Erythroblast (primary cell): Measurements from ENCODE around the gene E2F1.
"Not testable (repeated sequence)": the region's sequence is repeated elsewhere in the genome, so short reads cannot be mapped to it uniquely, and the experiment has no call there.

Experiments
- DNase-seq, 2 experiments: peaks; one replicate each; lab custom pipeline; 2025; lab: John Stamatoyannopoulos, UW
- GATA1 ChIP-seq: IDR thresholded peaks from 2 replicates; pipeline ENCODE4 v1.6.1; 2011; ENCODE audit warnings: low read depth, mild to moderate bottlenecking, control low read depth, low read length, moderate library complexity
- POLR2A ChIP-seq: IDR thresholded peaks from 2 replicates; pipeline ENCODE4 v1.6.1; 2011; ENCODE audit warnings: mild to moderate bottlenecking, low read length

The E2F1 gene

GRCh38 chr20:33702861-33703260 lies 16.7 kb upstream of the E2F1 start:
- TF ChIP-seq POLR2A: no peak
- TF ChIP-seq GATA1: no peak
- DNase-seq: no peak

GRCh38 chr20:33701629-33702450 lies 15.7 kb upstream of the E2F1 start:
- TF ChIP-seq POLR2A: no peak
- no peak for TF ChIP-seq GATA1
- no peak for DNase-seq

GRCh38 chr20:33700696-33701441 lies 14.7 kb upstream of the E2F1 start:
- not testable (repeated sequence) for DNase-seq

- not testable (repeated sequence) for DNase-seq
Measured at GRCh38 chr20:33698966-33699365, 12.8 kb upstream of the E2F1 start.

- TF ChIP-seq POLR2A (no peak), GATA1 (no peak)
- DNase-seq: no peak
Measured at GRCh38 chr20:33697129-33697528, 10.9 kb upstream of the E2F1 start.

- TF ChIP-seq POLR2A: no peak
- no peak for TF ChIP-seq GATA1
- no peak for DNase-seq
Measured at GRCh38 chr20:33696448-33696847, 10.3 kb upstream of the E2F1 start.

- TF ChIP-seq GATA1 (no peak), POLR2A (no peak)
- DNase-seq: no peak
Measured at GRCh38 chr20:33694639-33695012, 8.4 kb upstream of the E2F1 start.

- TF ChIP-seq POLR2A: no peak
- TF ChIP-seq GATA1: no peak
- no peak for DNase-seq
Measured at GRCh38 chr20:33693741-33694638, 7.8 kb upstream of the E2F1 start.

- TF ChIP-seq POLR2A: no peak
- no peak for TF ChIP-seq GATA1
- DNase-seq: no peak
Measured at GRCh38 chr20:33693289-33693688, 7.1 kb upstream of the E2F1 start.

GRCh38 chr20:33689973-33690372 lies 3.8 kb upstream of the E2F1 start:
- TF ChIP-seq GATA1 (peak; percentile 34), POLR2A (no peak)
- DNase-seq: peak; percentile 92 to 96

GRCh38 chr20:33689493-33689892 lies 3.3 kb upstream of the E2F1 start:
- TF ChIP-seq POLR2A: no peak
- no peak for TF ChIP-seq GATA1
- DNase-seq: peak; percentile 44 to 66

GRCh38 chr20:33688938-33689424 lies 2.8 kb upstream of the E2F1 start:
- DNase-seq: peak; percentile 89 to 92
- TF ChIP-seq POLR2A (no peak), GATA1 (peak; percentile 27)

- TF ChIP-seq GATA1 (no peak), POLR2A (no peak)
- DNase-seq: peak in 1 of 2 experiments; percentile 53
Measured at GRCh38 chr20:33687993-33688937, 2.1 kb upstream of the E2F1 start.
